ENCODE data around the gene SHANK2.

SHANK2 gene

DNA sequence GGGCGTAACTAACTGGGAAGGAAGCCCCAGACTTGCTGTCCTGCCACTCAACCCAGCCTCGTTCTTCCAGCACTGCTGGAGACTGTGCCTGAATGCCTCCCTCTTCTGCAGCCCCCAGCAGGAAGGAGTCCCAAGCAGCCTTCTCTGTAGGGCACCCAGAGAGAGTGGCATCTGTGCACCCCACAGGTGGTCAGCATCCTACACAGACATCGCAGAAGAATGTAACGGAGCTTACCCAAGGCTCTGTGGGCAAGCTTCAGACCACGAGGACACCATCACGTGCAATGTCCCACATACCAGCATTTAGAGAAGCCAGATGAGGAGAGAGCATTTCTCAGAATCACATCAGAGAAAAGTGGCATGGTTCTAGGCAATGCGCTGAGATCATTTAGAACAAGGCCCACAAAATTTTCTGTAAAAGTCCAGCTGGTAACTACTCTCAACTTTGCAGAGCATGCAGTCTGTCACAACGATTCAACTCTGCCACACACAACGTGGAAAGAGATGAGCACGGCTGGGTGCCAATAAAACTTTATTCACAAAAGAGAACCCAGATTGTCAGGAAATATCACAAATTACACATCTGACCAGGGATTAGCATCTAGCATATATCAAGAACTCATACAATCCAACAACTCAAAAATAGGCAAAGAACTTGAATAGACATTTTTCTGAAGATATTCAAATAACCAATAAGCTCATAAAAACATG, 33.4 kb downstream of the SHANK2 start:
- no peak for DNase-seq

DNA sequence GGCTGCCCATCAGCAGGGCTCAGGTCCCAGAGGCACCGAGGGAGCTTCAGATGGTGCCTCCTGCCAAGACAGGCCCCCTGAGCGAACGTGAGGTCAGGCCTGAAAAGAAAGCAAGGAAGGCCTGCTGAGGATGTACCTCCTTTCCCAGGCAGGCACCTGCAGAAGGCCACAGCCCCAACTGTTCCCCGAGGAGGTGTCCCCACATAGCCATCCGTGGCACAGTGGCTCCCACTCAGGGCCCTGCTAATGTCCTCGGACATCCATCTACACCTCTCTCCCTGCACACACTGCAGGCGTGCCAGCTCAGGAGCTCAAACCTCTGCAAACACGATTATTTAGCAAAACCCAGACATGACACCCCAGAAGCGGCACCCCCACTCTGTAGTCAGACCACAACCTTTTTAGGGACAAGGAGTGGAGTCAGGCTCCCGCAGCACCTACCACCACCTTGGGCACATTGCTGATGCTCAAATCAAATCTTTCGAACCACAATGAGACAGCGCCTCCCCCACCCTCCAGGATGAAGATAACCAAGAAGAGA, 36.9 kb downstream of the SHANK2 start:
- DNase-seq = no peak

GRCh38 chr11:71214553-71215424, 37.6 kb downstream of the SHANK2 start:
- DNase-seq = no peak

- no peak for DNase-seq
These were observed 38.5 kb downstream of the SHANK2 start for GRCh38 chr11:71213696-71214552.

DNA sequence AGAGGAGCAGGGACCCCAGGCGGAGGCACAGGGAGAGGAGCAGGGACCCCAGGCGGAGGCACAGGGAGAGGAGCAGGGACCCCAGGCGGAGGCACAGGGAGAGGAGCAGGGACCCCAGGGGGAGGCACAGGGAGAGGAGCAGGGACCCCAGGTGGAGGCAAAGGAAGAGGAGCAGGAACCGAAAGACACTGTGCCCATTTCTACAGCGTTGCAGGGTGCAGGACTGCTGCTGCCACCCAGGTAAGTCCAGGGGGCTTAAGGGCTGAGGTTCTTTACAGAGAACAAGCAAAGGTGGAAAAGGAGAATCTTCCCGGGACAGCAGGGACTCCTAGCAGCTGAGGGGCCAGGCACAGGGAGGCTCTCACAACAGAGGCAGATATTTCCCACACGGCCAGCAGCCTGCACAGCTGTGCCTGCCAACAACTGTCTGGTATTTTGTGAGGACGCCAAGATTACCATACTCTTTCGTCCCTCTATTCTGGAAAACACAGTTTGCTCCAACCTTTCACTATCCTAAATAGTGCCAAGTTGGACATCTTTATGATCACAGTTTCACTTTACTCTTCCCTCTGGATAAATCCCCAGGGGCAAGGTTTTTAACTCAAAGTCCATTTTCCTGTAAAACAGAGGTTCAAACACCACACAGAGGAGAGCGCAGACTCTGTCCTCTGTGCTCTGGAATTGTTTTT, 39.4 kb downstream of the SHANK2 start:
- no peak for DNase-seq

- DNase-seq = no peak
These were observed 40.7 kb downstream of the SHANK2 start for GRCh38 chr11:71211631-71212030.

DNA sequence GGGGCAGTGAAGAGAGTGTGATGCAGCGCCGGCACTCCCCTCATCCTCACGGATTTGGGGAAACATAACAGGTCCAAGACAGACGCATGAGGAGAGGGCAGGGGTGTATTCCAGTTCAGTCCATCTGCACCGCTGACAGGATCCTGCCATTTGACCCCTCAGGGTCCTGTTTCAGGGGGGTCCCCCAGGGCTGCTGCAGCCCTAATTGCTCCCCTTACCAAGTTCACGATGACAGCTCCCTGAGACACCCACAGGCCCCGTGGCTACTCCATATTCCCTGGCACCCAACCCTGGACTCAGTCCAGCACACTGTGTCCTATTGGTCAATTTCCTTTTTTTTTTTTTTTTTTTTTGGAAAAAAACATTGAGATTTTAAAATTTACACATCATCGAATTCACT, 41.5 kb downstream of the SHANK2 start:
- DNase-seq = no peak

GRCh38 chr11:71209656-71210055, 42.7 kb downstream of the SHANK2 start:
- DNase-seq = no peak

- DNase-seq = no peak
These were observed 43.2 kb downstream of the SHANK2 start for GRCh38 chr11:71209181-71209580.

GRCh38 chr11:71208011-71208774, 44.2 kb downstream of the SHANK2 start:
- DNase-seq = no peak

DNA sequence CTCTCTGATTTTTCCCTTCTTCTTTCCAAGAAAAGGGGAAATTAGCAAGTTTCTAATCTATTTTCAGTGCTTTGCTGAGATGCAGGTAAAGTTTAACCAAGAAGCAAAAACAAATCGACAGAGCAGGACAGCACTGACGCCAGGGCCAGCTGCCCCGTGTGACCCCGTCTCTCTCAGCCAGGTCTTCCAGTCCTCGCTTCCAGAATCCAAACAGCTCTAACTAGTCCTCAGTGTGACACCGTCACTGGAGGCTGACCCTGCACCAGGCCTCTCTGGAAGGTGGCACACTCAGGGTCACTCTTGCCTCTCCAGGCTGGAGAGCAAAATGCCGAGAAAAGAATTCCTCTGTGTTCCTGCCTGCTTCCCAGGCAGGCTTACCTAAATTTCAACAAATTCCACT, 44.8 kb downstream of the SHANK2 start:
- no peak for DNase-seq

DNA sequence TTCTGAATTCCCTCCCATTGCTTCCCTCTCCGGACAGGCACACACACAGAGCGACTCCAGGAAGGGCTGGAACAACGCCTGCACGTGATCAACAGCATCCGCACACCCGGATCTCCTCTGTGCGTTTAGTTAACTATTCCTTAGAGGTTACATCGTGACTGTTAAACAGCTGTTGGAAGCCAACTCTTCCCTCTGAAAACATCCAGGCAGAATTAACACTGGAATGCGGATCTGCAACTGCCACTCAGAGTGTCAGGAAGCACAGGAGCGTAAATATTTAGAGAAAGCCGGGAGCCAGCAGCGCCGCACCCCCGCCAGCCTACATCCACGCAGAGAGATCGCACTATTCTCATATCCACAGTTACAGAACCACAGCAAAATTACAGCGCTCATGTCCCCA, 46.2 kb downstream of the SHANK2 start:
- DNase-seq = no peak

- no peak for DNase-seq
These were observed 47.4 kb downstream of the SHANK2 start for GRCh38 chr11:71204748-71205664.

DNA sequence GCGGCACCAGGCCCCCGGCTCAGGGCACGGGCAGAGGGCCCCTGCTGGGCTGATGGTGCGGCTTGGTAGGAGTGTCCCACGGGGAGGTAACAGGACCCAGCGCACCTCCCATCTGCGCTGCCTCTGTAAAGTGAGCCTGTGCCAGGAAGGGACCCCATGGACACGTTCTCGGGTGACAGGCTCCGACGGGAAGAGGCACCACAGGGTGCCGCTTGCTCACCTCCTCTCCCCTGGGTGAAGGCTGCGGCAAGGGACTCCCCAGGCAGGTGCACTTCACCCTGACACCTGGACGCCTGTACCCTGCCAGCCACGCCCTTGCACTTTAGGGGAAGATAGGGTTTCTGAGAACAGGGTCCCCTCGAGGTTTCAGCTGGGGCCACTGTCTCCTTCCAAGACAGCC, 48.1 kb downstream of the SHANK2 start:
- DNase-seq = no peak

DNA sequence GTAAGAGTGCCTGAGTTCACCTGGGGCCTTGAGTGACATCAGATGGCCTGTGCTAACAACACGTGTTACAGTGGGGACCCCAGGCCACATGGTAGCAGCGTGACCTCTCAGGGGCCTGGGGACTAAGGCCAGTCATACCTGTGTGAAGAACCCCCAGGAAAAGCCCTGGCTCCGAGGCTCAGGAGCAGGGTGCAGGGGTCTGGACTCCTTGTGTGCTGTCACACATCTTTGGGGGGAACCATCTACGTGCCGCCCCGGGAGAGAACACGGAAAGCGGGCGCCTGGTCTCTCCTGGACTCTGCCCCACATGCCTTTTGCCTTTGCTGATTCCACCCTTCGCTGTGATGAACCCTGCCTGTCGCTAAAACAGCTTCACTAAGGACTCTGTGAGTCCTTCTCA, 48.7 kb downstream of the SHANK2 start:
- DNase-seq = no peak

- no peak for DNase-seq
These were observed 49.4 kb downstream of the SHANK2 start for GRCh38 chr11:71202966-71203365.

DNA sequence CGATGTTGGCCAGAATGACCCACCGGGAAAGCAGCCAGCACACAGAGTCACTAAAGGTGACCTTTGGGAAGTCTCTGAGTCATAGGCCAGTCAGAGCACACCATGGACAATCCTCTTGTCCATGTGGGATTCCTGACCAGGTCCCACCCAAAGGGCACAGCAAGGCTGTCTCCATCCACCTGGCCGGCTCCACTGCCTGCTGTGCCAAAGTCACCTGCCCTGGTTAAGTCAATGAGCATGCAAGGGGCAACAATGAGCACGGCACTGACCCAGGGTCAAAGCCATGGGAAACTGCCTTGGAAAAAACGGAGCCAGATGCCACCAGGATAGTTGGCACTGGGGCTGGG, 49.8 kb downstream of the SHANK2 start:
- DNase-seq = no peak
